ENCODE data around the gene CAPN3.

Gene CAPN3

DNA sequence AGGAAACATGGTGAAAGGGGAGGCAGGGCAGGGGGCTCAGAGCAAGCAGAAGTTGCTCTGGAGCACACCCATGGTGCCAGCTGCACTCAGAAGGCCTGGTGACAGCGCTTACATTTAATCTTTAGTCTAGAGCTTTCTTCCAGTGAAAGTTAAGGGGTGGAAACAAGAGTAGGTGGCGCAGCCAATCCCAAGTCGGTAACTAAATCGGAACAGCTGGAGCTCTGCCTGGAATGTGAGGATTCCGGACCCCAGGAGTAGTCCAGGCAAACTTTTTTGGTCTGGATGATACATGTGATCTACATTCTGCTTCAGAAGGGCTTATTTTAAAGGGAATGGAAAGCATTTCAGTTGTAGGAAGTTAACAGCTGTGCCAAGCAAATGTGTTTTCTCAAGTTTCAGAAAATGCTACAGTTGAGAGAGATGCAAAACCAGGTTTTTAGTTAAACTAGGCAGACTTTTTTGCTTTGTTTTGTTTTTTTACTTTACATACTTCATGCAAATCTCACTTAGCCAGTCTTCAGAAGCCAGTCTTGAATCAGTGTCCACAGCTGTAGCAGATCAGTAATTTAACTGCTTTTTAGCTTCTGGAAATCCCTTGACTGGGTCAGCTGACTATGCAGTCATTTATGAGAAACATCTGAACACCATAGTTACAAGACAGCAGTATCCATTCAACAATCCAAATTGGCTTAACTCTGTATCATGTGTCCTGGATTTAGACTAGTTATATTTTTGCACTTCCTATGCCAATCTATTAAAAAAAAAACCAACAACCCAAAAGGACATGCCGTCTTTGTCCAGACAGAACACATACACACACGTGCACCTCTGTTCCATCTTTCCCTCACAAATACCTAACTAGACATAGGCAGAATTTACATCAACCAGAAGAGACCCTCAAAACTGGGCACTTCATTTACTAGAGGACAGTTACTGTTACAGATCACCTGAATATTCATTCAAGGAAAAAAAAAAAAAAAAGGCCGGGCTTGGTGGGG, 98.4 kb downstream of the CAPN3 start:
- no peak for DNase-seq

DNA sequence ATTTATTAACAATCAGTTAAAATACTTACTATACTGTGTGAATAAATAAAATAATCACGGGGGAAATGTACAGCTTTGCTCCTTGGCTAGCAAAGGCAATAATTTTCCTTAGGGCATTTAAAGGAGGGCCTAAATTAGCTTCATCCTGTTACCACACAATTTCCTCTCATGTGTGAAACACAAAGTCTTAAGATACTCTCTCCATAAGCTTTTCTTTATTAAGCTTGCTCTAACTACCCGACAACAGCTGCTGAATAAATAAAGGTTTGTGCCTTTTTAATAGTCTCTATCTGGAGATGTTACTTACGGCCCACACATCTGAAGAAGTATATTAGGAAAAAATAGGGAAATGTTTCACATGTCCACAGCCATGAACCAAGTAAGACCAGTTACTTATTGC, 102.0 kb downstream of the CAPN3 start:
- DNase-seq, result no peak
